WTC11 (cell line): ENCODE data around the gene HAND1. TPM values are rescaled to one million over a fixed set of nuclear protein-coding genes. Genes with fewer than 3 reads are reported as not detected.

Source experiments
- ATAC-seq: fragments of 200-7000 bp; cut with Tn5 transposase; 2 replicates; pipeline ENCODE4 v1.10.0; 2021; ENCODE audit warnings: mild to moderate bottlenecking, moderate library complexity
- CTCF ChIA-PET: fragments of 300-600 bp; sonication (Branson Sonifier 250); formaldehyde crosslinking; loops from one replicate; lab custom pipeline; 2021; ENCODE audit warnings: antibody characterized with exemption; lab: Charles Lee
- POLR2A ChIA-PET: fragments of 350-600 bp; sonication (Branson Sonifier 250); formaldehyde crosslinking; loops from one replicate; lab custom pipeline; 2021; ENCODE audit warnings: antibody characterized with exemption; lab: Charles Lee
- DNase-seq: peaks from one replicate; pipeline ENCODE4 v3.0.0; 2021; ENCODE audit warnings: low spot score
- H3K27ac Mint-ChIP-seq: 2 replicates; pipeline ENCODE4 v1.8.0; 2021; ENCODE audit warnings: mixed read lengths
- H3K27me3 Mint-ChIP-seq: 2 replicates; pipeline ENCODE4 v1.8.0; 2021; ENCODE audit warnings: low read depth, mild to moderate bottlenecking, moderate library complexity, mixed read lengths
- H3K36me3 Mint-ChIP-seq: 2 replicates; pipeline ENCODE4 v1.8.0; 2021; ENCODE audit warnings: mixed read lengths
- H3K4me1 Mint-ChIP-seq: 2 replicates; pipeline ENCODE4 v1.8.0; 2022; ENCODE audit warnings: mixed read lengths
- H3K4me3 Mint-ChIP-seq: 2 replicates; pipeline ENCODE4 v1.8.0; 2021; ENCODE audit warnings: mild to moderate bottlenecking, moderate library complexity, mixed read lengths
- H3K9me3 Mint-ChIP-seq: 2 replicates; pipeline ENCODE4 v1.8.0; 2021; ENCODE audit warnings: mixed read lengths
- ATF3 ChIP-seq: sonication (generic); formaldehyde crosslinking; conservative IDR thresholded peaks from 2 replicates; pipeline ENCODE4 v1.8.1; 2022; ENCODE audit warnings: mild to moderate bottlenecking, missing genetic modification reagents
- CTCF ChIP-seq: fragments of 200-600 bp; IDR thresholded peaks from 2 replicates; pipeline ENCODE4 v1.8.0; 2022; ENCODE audit warnings: antibody characterized with exemption
- FOXK1 ChIP-seq: sonication (generic); formaldehyde crosslinking; IDR thresholded peaks from 2 replicates; pipeline ENCODE4 v1.8.0; 2022; ENCODE audit warnings: mild to moderate bottlenecking, moderate library complexity, missing genetic modification reagents
- FOXP4 ChIP-seq: sonication (generic); formaldehyde crosslinking; IDR thresholded peaks from 2 replicates; pipeline ENCODE4 v1.8.0; 2022; ENCODE audit warnings: mild to moderate bottlenecking, missing genetic modification reagents
- GABPB1 ChIP-seq: sonication (generic); formaldehyde crosslinking; IDR thresholded peaks from 2 replicates; pipeline ENCODE4 v1.8.1; 2023; ENCODE audit warnings: mild to moderate bottlenecking, missing genetic modification reagents
- IRF2 ChIP-seq: sonication (generic); formaldehyde crosslinking; IDR thresholded peaks from 2 replicates; pipeline ENCODE4 v1.8.0; 2022; ENCODE audit warnings: low read depth, missing genetic modification reagents, borderline replicate concordance
- MYBL2 ChIP-seq: sonication (generic); formaldehyde crosslinking; IDR thresholded peaks from 2 replicates; pipeline ENCODE4 v1.8.1; 2023; ENCODE audit warnings: mild to moderate bottlenecking, moderate library complexity, missing genetic modification reagents
- NFYB ChIP-seq: sonication (generic); formaldehyde crosslinking; conservative IDR thresholded peaks from 2 replicates; pipeline ENCODE4 v1.8.0; 2022; ENCODE audit warnings: low read depth, missing genetic modification reagents
- NR2C2 ChIP-seq: sonication (generic); formaldehyde crosslinking; IDR thresholded peaks from 2 replicates; pipeline ENCODE4 v1.8.0; 2022; ENCODE audit warnings: mild to moderate bottlenecking, missing genetic modification reagents
- PRRX2 ChIP-seq: fragments of 250-450 bp; sonication (Bioruptor Pico); IDR thresholded peaks from 2 replicates; pipeline ENCODE4 v1.8.0; 2021; ENCODE audit warnings: mild to moderate bottlenecking
- RELA ChIP-seq: sonication (generic); formaldehyde crosslinking; IDR thresholded peaks from 2 replicates; pipeline ENCODE4 v1.8.1; 2022; ENCODE audit warnings: missing genetic modification reagents, mild to moderate bottlenecking, borderline replicate concordance
- SMAD4 ChIP-seq: sonication (generic); formaldehyde crosslinking; IDR thresholded peaks from 2 replicates; pipeline ENCODE4 v1.8.0; 2022; ENCODE audit warnings: mild to moderate bottlenecking, missing genetic modification reagents
- TCF7 ChIP-seq: sonication (generic); formaldehyde crosslinking; IDR thresholded peaks from 2 replicates; pipeline ENCODE4 v1.8.0; 2022; ENCODE audit warnings: mild to moderate bottlenecking, low read depth, missing genetic modification reagents, moderate library complexity
- TEAD4 ChIP-seq: sonication (generic); formaldehyde crosslinking; IDR thresholded peaks from 2 replicates; pipeline ENCODE4 v1.8.0; 2022; ENCODE audit warnings: mild to moderate bottlenecking, missing genetic modification reagents
- USF1 ChIP-seq: sonication (generic); formaldehyde crosslinking; IDR thresholded peaks from 2 replicates; pipeline ENCODE4 v1.8.0; 2022; ENCODE audit warnings: mild to moderate bottlenecking, missing genetic modification reagents
- USF2 ChIP-seq: sonication (generic); formaldehyde crosslinking; IDR thresholded peaks from 2 replicates; pipeline ENCODE4 v1.8.1; 2023; ENCODE audit warnings: mild to moderate bottlenecking, missing genetic modification reagents, moderate library complexity
- ZNF396 ChIP-seq: fragments of 250-450 bp; sonication (Bioruptor Pico); IDR thresholded peaks from 2 replicates; pipeline ENCODE4 v1.8.0; 2021; ENCODE audit warnings: mild to moderate bottlenecking, moderate library complexity, borderline replicate concordance
- total RNA-seq: library from RNA; stranded (reverse); gene quantifications from 3 replicates; pipeline ENCODE4 v1.2.3, GENCODE V29; 2021

HAND1 gene
- total RNA-seq, 1 experiment from 2014 or later: not detected

- TF ChIP-seq CTCF (peak; percentile 90), SMAD4 (CRISPR knock-in tag) (no peak)
- POLR2A ChIA-PET: no interaction called here
- H3K4me3 Mint-ChIP-seq: 0 out of 2 replicates have a peak overlapping the region, but pooled peaks have one; percentile 9
- H3K27me3 Mint-ChIP-seq: peaks cover 70% of the 10 kb centered on the region
- ATAC-seq (peak; percentile 96), DNase-seq (peak; percentile 90)
- H3K27ac Mint-ChIP-seq: no peak overlapping the region
- H3K4me1 Mint-ChIP-seq: peaks cover 17% of the 10 kb centered on the region
- CTCF ChIA-PET: interaction anchor here (0.6 to 4.4 kb wide), 26 partner anchors 9 to 492 kb away, joined by 3 to 91 read pairs (median 4); partner anchors contain the start of gene HAND1
- H3K9me3 Mint-ChIP-seq: no peaks in the 10 kb centered on the region
- H3K36me3 Mint-ChIP-seq: no peaks in the 10 kb centered on the region
Measured at GRCh38 chr5:154467655-154468354, 10.2 kb downstream of the HAND1 start.

- CTCF ChIA-PET: interaction anchor here (0.8 to 4.4 kb wide), 9 partner anchors 10 to 492 kb away, joined by 3 to 91 read pairs (median 4); no protein-coding TSS in a partner anchor
- no peak for DNase-seq
- H3K4me3 Mint-ChIP-seq: no peak overlapping the region
- no peak overlapping the region for H3K27ac Mint-ChIP-seq
- H3K4me1 Mint-ChIP-seq: peaks cover 17% of the 10 kb centered on the region
- TF ChIP-seq ZNF396 (CRISPR knock-in tag) (no peak), GABPB1 (CRISPR knock-in tag) (no peak), TCF7 (CRISPR knock-in tag) (no peak), USF2 (no peak), PRRX2 (CRISPR knock-in tag) (no peak), USF1 (CRISPR knock-in tag) (no peak), RELA (CRISPR knock-in tag) (no peak), FOXK1 (CRISPR knock-in tag) (no peak), TEAD4 (CRISPR knock-in tag) (no peak), NFYB (no peak), NR2C2 (no peak), MYBL2 (CRISPR knock-in tag) (no peak), CTCF (no peak), ATF3 (CRISPR knock-in tag) (no peak), FOXP4 (CRISPR knock-in tag) (no peak), IRF2 (CRISPR knock-in tag) (no peak)
- TF ChIP-seq, all 79 proteins: peak for 0
- ATAC-seq: no peak
- H3K9me3 Mint-ChIP-seq: no peaks in the 10 kb centered on the region
- POLR2A ChIA-PET: no interaction called here
- no peaks in the 10 kb centered on the region for H3K36me3 Mint-ChIP-seq
- H3K27me3 Mint-ChIP-seq: peaks cover 59% of the 10 kb centered on the region
Measured at GRCh38 chr5:154466671-154467070, 11.4 kb downstream of the HAND1 start.
